IMR-90 (cell line): ENCODE results near the gene MRGPRF. TPM values are rescaled to one million over a fixed set of nuclear protein-coding genes. Genes with fewer than 3 reads are reported as not detected.

ENCODE experiments used
- ATAC-seq: fragments of 200-7000 bp; cut with Tn5 transposase; 2 replicates; pipeline ENCODE4 v1.9.1; 2020; ENCODE audit warnings: low read depth, mild to moderate bottlenecking, moderate library complexity
- BruUV-seq: library from RNA; stranded (reverse); fragments of 400-500 nt; replicated peaks from 2 replicates; lab custom pipeline; 2021; lab: Mats Ljungman, UMichigan
- CTCF ChIA-PET: fragments of 300-600 bp; formaldehyde crosslinking; extraction: SDS; loops from one replicate; lab custom pipeline; 2021; ENCODE audit warnings: antibody characterized with exemption; lab: Yijun Ruan, JAX
- POLR2A ChIA-PET: fragments of 300-600 bp; sonication (Branson Sonifier 250); formaldehyde crosslinking; loops from one replicate; lab custom pipeline; 2022; ENCODE audit warnings: antibody characterized with exemption; ENCODE audit not compliant: unreplicated experiment; lab: Charles Lee
- DNase-seq: peaks from one replicate; pipeline ENCODE4 v3.0.0; 2013
- H2AFZ ChIP-seq: replicated peaks from 2 replicates; pipeline ENCODE3; 2013; ENCODE audit warnings: low read length, mild to moderate bottlenecking; ENCODE audit not compliant: poor library complexity
- H2AK5ac ChIP-seq: 2 replicates; pipeline ENCODE4 v1.6.1; 2013; ENCODE audit warnings: low read depth, low read length, inconsistent platforms
- H2AK9ac ChIP-seq: replicated peaks from 2 replicates; pipeline ENCODE3; 2013; ENCODE audit warnings: mild to moderate bottlenecking, low read depth, low read length, moderate library complexity; ENCODE audit not compliant: poor library complexity
- H2BK120ac ChIP-seq: 2 replicates; pipeline ENCODE4 v1.6.1; 2013; ENCODE audit warnings: low read depth, low read length, inconsistent platforms
- H2BK15ac ChIP-seq: 3 replicates; pipeline ENCODE4 v1.6.1; 2013; ENCODE audit warnings: low read depth, low read length, inconsistent platforms
- H2BK20ac ChIP-seq: 2 replicates; pipeline ENCODE4 v1.6.1; 2013; ENCODE audit warnings: low read depth, mild to moderate bottlenecking, inconsistent platforms, low read length, moderate library complexity
- H2BK5ac ChIP-seq: 2 replicates; pipeline ENCODE4 v1.6.1; 2013; ENCODE audit warnings: mild to moderate bottlenecking, low read depth, low read length, inconsistent platforms; ENCODE audit not compliant: poor library complexity, severe bottlenecking
- H3K14ac ChIP-seq: replicated peaks from 2 replicates; pipeline ENCODE4 v1.6.1; 2013; ENCODE audit warnings: low read depth, low read length, inconsistent platforms
- H3K18ac ChIP-seq: 2 replicates; pipeline ENCODE4 v1.6.1; 2013; ENCODE audit warnings: low read depth, low read length, control low read depth
- H3K23ac ChIP-seq: 2 replicates; pipeline ENCODE4 v1.6.1; 2013; ENCODE audit warnings: low read depth, low read length, inconsistent platforms
- H3K27ac ChIP-seq: 2 replicates; pipeline ENCODE4 v1.5.1; 2013; ENCODE audit warnings: mild to moderate bottlenecking, control low read depth, low read length; ENCODE audit not compliant: insufficient read depth
- H3K27me3 ChIP-seq: 2 replicates; pipeline ENCODE4 v1.6.1; 2013; ENCODE audit warnings: low read length; ENCODE audit not compliant: control insufficient read depth, insufficient read depth
- H3K36me3 ChIP-seq: 2 replicates; pipeline ENCODE4 v1.6.1; 2013; ENCODE audit warnings: low read length, mixed read lengths; ENCODE audit not compliant: control insufficient read depth, insufficient read depth
- H3K4ac ChIP-seq: 2 replicates; pipeline ENCODE4 v1.6.1; 2013; ENCODE audit warnings: low read depth, low read length, inconsistent platforms
- H3K4me1 ChIP-seq: 2 replicates; pipeline ENCODE4 v1.6.1; 2013; ENCODE audit warnings: low read length, mixed read lengths; ENCODE audit not compliant: control insufficient read depth, insufficient read depth
- H3K4me2 ChIP-seq: 2 replicates; pipeline ENCODE4 v1.6.1; 2013; ENCODE audit warnings: low read depth, mild to moderate bottlenecking, control low read depth, low read length, moderate library complexity
- H3K4me3 ChIP-seq: 2 replicates; pipeline ENCODE4 v1.5.1; 2013; ENCODE audit warnings: low read depth, mild to moderate bottlenecking, control low read depth, low read length, moderate library complexity; ENCODE audit not compliant: insufficient read depth
- H3K56ac ChIP-seq: 2 replicates; pipeline ENCODE4 v1.6.1; 2013; ENCODE audit warnings: low read length, inconsistent platforms; ENCODE audit not compliant: insufficient read depth; ENCODE audit errors: extremely low read depth
- H3K79me1 ChIP-seq, 2 experiments: 2 replicates each; pipeline ENCODE4 v1.6.1; 2013; ENCODE audit warnings: low read length in 2 of 2, inconsistent platforms in 1 of 2, low read depth in 1 of 2
- H3K9ac ChIP-seq: 2 replicates; pipeline ENCODE4 v1.6.1; 2013; ENCODE audit warnings: low read depth, low read length, control low read depth
- H3K9me1 ChIP-seq: 2 replicates; pipeline ENCODE4 v1.6.1; 2013; ENCODE audit warnings: low read length, inconsistent platforms; ENCODE audit not compliant: insufficient read depth
- H3K9me3 ChIP-seq: 2 replicates; pipeline ENCODE4 v1.6.1; 2013; ENCODE audit warnings: low read length; ENCODE audit not compliant: control insufficient read depth, insufficient read depth
- H4K20me1 ChIP-seq: 2 replicates; pipeline ENCODE4 v1.6.1; 2013; ENCODE audit warnings: low read length, inconsistent platforms; ENCODE audit not compliant: insufficient read depth
- H4K5ac ChIP-seq: 2 replicates; pipeline ENCODE4 v1.6.1; 2013; ENCODE audit warnings: mild to moderate bottlenecking, low read depth, low read length, control low read depth
- H4K8ac ChIP-seq, 2 experiments: 2 replicates each; pipeline ENCODE4 v1.6.1; 2013; ENCODE audit warnings: low read depth in 2 of 2, low read length in 2 of 2, control low read depth in 1 of 2, inconsistent platforms in 1 of 2
- H4K91ac ChIP-seq: 2 replicates; pipeline ENCODE4 v1.6.1; 2013; ENCODE audit warnings: low read depth, low read length, inconsistent platforms; ENCODE audit not compliant: insufficient read depth
- CEBPB ChIP-seq: IDR thresholded peaks from 2 replicates; pipeline ENCODE4 v1.6.1; 2012; ENCODE audit warnings: low read depth, low read length, improper control_type of control experiment
- MAFK ChIP-seq: IDR thresholded peaks from 2 replicates; pipeline ENCODE4 v1.6.1; 2012; ENCODE audit warnings: low read depth, low read length, improper control_type of control experiment
- MAZ ChIP-seq: IDR thresholded peaks from 2 replicates; pipeline ENCODE4 v1.6.1; 2012; ENCODE audit warnings: low read depth, mild to moderate bottlenecking, low read length, improper control_type of control experiment, moderate library complexity, borderline replicate concordance
- NFE2L2 ChIP-seq: fragments of 150-350 bp; IDR thresholded peaks from 2 replicates; pipeline ENCODE4 v1.6.1; 2016; ENCODE audit warnings: low read depth, mild to moderate bottlenecking, low read length
- POLR2A ChIP-seq: IDR thresholded peaks from 2 replicates; pipeline ENCODE4 v1.6.1; 2012; ENCODE audit warnings: mild to moderate bottlenecking, low read depth, low read length
- RAD21 ChIP-seq: IDR thresholded peaks from 2 replicates; pipeline ENCODE4 v1.6.1; 2012; ENCODE audit warnings: low read length, improper control_type of control experiment
- RCOR1 ChIP-seq: IDR thresholded peaks from 2 replicates; pipeline ENCODE4 v1.6.1; 2012; ENCODE audit warnings: mild to moderate bottlenecking, low read length, improper control_type of control experiment; ENCODE audit not compliant: insufficient replicate concordance
- RFX5 ChIP-seq: IDR thresholded peaks from 2 replicates; pipeline ENCODE4 v1.8.0; 2012; ENCODE audit warnings: low read depth, mild to moderate bottlenecking, low read length, moderate library complexity
- SMC3 ChIP-seq: fragments of 150-350 bp; IDR thresholded peaks from 2 replicates; pipeline ENCODE4 v1.6.1; 2016; ENCODE audit warnings: low read depth, mild to moderate bottlenecking, antibody characterized with exemption, low read length, moderate library complexity
- WGBS, 2 experiments: methylation state at CpG; one replicate each; pipeline versions ENCODE4 v1.1.5 to v1.1.7; 2013; ENCODE audit warnings: missing lambda C conversion rate in 2 of 2; ENCODE audit not compliant: insufficient read length in 1 of 2; ENCODE audit errors: extremely low coverage in 2 of 2; 5-methylcytosine and 5-hydroxymethylcytosine counted together
- dilution Hi-C: fragments of 300-500 bp; cut with HindIII; formaldehyde crosslinking; loops from one replicate; pipeline ENCODE4 v1.14.3; 2018; ENCODE audit warnings: low sequenced_read_pairs; ENCODE audit not compliant: unreplicated experiment
- in situ Hi-C: fragments of 300-500 bp; cut with MboI; formaldehyde crosslinking; loops from 3 replicates; pipeline ENCODE4 v1.14.3; 2019; ENCODE audit warnings: low sequenced_read_pairs, inconsistent platforms, mixed read lengths
- intact Hi-C: fragments of 100-400 bp; cut with micrococcal nuclease; formaldehyde crosslinking; loops from 2 replicates; pipeline ENCODE4 v1.10.0; 2022
- polyA plus RNA-seq, 3 experiments: library from polyadenylated mRNA; depleted of rRNA; stranded (reverse); fragments of >200 nt; gene quantifications; 2 replicates each; pipeline ENCODE4 v1.2.3, GENCODE V29; 2012; ENCODE audit warnings: low replicate concordance in 1 of 3
- total RNA-seq: library from RNA; depleted of rRNA; stranded (reverse); fragments of >200 nt; gene quantifications from 2 replicates; pipeline ENCODE4 v1.2.3, GENCODE V29; 2012
- TF ChIP-seq, protein P1 (sequence below): fragments of 150-350 bp; IDR thresholded peaks from 2 replicates; pipeline ENCODE4 v1.6.1; 2016; ENCODE audit warnings: low read depth, mild to moderate bottlenecking, low read length, moderate library complexity, borderline replicate concordance

Gene MRGPRF
- total and polyA plus RNA-seq, 2 of the 4 experiments (the other 2 are of a cell fraction) = 6.3 to 28.8 TPM

DNA sequence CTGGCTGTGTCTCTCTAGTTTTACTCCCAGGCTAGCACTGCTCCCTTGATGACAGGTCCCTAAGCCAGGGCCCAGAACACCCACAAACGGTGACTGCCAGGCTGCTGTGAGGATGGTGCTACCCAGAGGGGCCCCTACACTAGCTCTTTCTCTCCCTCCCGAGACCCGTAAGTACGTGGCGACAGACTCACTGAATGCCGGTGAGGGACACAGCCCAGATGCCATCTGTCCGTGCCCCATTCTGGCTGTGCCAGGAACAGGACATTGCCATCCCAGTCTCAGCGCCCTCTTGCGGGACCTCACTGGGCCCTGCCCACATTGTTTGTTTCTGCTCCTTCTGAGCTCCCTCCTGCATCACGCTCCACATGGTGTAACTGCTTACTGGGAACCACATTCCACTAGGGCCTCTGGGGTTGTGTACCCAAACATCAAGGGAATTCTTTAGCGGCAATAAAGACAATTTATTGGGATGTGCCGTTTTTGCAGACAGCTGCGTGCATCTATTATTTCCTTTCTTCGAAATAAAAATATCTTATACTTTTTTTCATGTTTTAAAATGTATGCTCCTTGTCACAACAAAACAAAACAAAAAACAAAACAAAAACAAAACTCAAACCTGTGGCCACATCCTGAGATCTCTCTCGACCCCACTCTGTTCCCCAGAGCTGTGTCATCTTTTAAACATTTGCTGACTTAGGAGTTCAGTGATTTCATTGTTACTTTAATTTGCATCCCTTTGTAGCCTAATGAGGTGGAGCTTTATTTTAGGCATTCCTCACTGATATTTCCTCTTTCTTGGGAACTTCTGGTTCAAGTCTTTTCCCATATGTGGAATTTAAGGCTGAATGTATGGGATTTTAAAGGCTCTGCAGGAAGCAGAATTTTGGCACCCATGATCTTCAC lies 31.3 kb upstream of the MRGPRF start (continued):
- TF ChIP-seq SMC3 (peak; percentile 67), MAFK (peak; percentile 65)

- no CpG with 5 or more reads among the region's 2 CpGs for WGBS, 2 experiments
- dilution Hi-C loops = no loop called here
- Histone ChIP-seq H2BK15ac (peak overlapping the region; percentile 30; the same call in 1 of the 3 replicates), H3K4me2 (no peak overlapping the region), H3K36me3 (no peaks in the 10 kb centered on the region), H2AFZ (no peak overlapping the region), H3K14ac (peak overlapping the region; percentile 93), H3K27me3 (no peaks in the 10 kb centered on the region), H4K91ac (no peak overlapping the region; the same call in 1 of the 2 replicates), H3K18ac (no peak overlapping the region), H3K23ac (peak overlapping the region; percentile 29; the same call in 1 of the 2 replicates), H3K4me1 (peaks cover 18% of the 10 kb centered on the region), H3K79me1 (no peaks in the 10 kb centered on the region), H3K4me3 (no peak overlapping the region), H2BK120ac (peak overlapping the region; percentile 16), H3K9ac (no peak overlapping the region), H3K9me3 (no peaks in the 10 kb centered on the region), H4K5ac (peak overlapping the region; percentile 33), H4K8ac (peak overlapping the region in 1 of 2 experiments; percentile 39; a peak in 1 of 4 replicates), H2AK9ac (no peak overlapping the region), H3K56ac (no peak overlapping the region), H3K4ac (peak overlapping the region; percentile 52), H4K20me1 (no peaks in the 10 kb centered on the region), H2BK20ac (peak overlapping the region; percentile 61; the same call in 1 of the 2 replicates), H2BK5ac (no peak overlapping the region), H3K27ac (no peak overlapping the region), H3K9me1 (peaks cover 13% of the 10 kb centered on the region), H2AK5ac (peak overlapping the region; percentile 82)
- DNase-seq (peak; percentile 24), ATAC-seq (no peak)
- CTCF ChIA-PET = interaction anchor here (0.7 kb wide), 1 partner anchor 95 kb away, joined by 9 read pairs; no protein-coding TSS in a partner anchor
- POLR2A ChIA-PET = no interaction called here
- intact Hi-C loops = no loop called here
- in situ Hi-C loops = no loop called here
- no peak for TF ChIP-seq NFE2L2
- TF ChIP-seq, protein P1, sequence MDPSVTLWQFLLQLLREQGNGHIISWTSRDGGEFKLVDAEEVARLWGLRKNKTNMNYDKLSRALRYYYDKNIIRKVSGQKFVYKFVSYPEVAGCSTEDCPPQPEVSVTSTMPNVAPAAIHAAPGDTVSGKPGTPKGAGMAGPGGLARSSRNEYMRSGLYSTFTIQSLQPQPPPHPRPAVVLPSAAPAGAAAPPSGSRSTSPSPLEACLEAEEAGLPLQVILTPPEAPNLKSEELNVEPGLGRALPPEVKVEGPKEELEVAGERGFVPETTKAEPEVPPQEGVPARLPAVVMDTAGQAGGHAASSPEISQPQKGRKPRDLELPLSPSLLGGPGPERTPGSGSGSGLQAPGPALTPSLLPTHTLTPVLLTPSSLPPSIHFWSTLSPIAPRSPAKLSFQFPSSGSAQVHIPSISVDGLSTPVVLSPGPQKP = no peak
- no peak for TF ChIP-seq MAZ
- TF ChIP-seq MAFK = no peak
- TF ChIP-seq POLR2A = no peak
- no peak for TF ChIP-seq SMC3
- no peak for TF ChIP-seq RFX5
- no peak for TF ChIP-seq RAD21
- no peak for TF ChIP-seq RCOR1
- no peak for TF ChIP-seq CEBPB
- no TSS peak for BruUV-seq
Measured at GRCh38 chr11:69041516-69041915, 28.5 kb upstream of the MRGPRF start.
